Suppressor macrophage treated with lipopolysaccharide for 4 hours (primary cell): ENCODE results near the gene STPG4.
"Not testable (repeated sequence)": the region's sequence is repeated elsewhere in the genome, so short reads cannot be mapped to it uniquely, and the experiment has no call there.

Experiments
- DNase-seq: peaks from one replicate; pipeline ENCODE4 v3.0.0-alpha.2; 2020

The STPG4 gene

GRCh38 chr2:47124740-47125139 lies 30.4 kb downstream of the STPG4 start:
- not testable (repeated sequence) for DNase-seq

GRCh38 chr2:47120424-47120823 lies 34.7 kb downstream of the STPG4 start:
- DNase-seq, result not testable (repeated sequence)

- no peak for DNase-seq
These were observed 36.1 kb downstream of the STPG4 start for GRCh38 chr2:47119001-47119400.

- DNase-seq, result no peak
These were observed 36.5 kb downstream of the STPG4 start for GRCh38 chr2:47118581-47118980.

GRCh38 chr2:47112665-47113435 lies 42.3 kb downstream of the STPG4 start:
- no peak for DNase-seq

DNA sequence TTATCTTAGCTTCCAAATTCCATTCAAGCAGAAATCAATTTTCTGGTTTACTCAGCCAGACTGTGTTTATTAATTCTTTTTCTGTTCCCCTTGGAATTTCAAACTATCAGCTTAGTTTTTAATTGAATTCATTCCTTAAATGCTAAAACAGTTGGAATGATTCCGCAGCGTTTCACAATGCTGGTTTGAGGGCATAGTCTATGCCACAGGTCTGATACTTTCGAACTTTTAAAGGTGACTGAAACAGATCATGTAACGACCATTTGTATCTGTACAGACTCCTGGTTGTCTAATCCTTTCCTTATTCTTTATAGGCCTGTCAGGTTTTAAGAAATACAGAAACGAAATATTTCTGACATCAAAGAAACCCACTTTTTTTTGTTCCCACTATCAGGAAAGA lies 45.4 kb downstream of the STPG4 start:
- no peak for DNase-seq

DNA sequence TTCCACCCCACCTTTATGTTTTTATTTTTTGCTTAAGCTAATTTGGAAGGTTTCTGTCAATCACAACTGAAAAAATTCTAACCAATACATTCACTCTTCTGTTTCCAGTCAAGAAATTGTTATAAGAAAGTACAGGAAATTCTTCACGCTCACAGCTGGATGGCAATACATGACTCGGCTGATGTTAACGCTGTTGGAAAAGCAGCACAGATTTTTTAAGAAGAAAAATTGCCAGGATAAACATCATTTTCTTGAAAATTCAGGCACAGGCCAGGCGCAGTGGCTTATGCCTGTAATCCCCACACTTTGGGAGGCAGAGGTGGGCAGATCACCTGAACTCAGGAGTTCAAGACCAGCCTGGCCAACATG lies 46.1 kb downstream of the STPG4 start:
- DNase-seq, result no peak

GRCh38 chr2:47108267-47109006 lies 46.7 kb downstream of the STPG4 start:
- DNase-seq, result not testable (repeated sequence)

DNA sequence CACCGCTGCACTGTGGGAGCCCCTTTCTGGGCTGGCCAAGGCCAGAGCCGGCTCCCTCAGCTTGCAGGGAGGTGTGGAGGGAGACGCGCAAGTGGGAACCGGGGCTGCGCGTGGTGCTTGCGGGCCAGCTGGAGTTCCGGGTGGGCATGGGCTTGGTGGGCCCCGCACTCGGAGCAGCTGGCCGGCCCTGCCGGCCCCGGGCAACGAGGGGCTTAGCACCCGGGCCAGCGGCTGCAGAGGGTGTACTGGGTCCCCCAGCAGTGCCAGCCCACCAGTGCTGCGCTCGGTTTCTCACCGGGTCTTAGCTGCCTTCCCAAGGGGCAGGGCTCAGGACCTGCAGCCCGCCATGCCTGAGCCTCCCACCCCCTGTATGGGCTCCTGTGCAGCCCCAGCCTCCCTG lies 47.9 kb downstream of the STPG4 start:
- DNase-seq, result not testable (repeated sequence)

- DNase-seq, result not testable (repeated sequence)
These were observed 48.9 kb downstream of the STPG4 start for GRCh38 chr2:47106231-47106630.

DNA sequence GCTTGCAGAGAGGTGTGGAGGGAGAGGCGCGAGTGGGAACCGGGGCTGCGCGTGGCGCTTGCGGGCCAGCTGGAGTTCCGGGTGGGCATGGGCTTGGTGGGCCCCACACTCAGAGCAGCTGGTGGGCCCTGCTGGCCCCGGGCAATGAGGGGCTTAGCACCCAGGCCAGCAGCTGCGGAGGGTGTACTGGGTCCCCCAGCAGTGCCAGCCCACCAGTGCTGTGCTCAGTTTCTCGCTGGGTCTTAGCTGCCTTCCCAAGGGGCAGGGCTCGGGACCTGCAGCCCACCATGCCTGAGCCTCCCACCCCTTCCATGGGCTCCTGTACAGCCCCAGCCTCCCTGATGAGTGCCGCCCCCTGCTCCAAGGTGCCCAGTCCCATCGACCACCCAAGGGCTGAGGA lies 55.4 kb downstream of the STPG4 start:
- not testable (repeated sequence) for DNase-seq

DNA sequence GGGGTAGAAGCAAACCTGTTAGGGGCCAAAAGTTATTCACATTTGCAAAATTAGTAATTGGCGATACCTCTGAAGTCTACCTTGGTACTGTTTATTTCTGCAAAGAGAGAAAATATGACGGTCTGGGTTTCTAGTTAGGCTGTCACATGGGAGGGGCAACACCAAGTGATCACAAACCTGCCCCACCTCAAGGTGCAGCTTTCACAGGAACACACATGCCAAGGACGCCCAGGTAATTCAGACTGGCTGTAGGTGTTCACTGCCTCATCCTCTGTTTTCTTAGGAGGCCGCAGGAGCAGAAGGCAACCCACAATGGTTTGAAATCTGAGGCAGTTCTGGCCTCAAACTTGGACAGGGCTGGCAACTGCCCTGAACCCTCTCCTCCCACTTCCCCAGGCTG lies 56.2 kb downstream of the STPG4 start:
- no peak for DNase-seq

DNA sequence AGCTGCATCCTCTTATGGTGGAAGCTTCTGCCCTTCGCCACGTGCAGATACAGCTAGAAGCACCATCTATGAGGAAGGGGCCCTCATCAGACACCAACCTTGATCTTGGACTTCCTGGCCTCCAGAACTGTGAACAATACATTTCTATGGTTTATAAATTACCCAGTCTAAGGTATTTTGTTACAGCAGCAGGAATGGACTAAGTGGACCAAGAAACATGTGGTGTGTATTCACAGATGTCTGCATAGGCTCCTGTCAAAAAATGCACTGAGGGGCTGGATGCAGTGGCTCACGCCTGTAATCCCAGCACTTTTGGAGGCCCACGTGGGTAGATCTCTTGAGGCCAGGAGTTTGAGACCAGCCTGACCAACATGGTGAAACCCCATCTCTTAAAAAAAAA lies 57.5 kb downstream of the STPG4 start:
- DNase-seq, result no peak

DNA sequence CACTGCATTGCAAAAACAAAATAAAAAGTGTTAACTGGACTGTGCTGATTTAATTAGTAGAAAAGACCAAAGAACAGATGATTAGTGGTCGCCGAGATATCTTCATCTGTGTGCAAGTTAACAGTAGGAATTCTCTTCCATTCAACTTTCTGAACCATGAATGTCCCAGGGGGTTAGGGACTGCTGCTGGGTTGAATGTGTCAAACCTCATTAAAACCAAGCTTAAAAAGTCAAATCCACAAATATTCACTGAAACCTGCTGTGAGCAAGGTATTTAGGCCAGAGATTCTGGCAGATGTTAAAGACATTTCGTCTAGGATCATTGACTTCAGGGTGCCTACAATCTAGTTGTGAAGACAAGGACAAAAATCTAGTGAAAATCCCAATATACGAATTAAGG lies 58.7 kb downstream of the STPG4 start:
- DNase-seq, result no peak

- no peak for DNase-seq
These were observed 59.6 kb downstream of the STPG4 start for GRCh38 chr2:47095349-47096020.

DNA sequence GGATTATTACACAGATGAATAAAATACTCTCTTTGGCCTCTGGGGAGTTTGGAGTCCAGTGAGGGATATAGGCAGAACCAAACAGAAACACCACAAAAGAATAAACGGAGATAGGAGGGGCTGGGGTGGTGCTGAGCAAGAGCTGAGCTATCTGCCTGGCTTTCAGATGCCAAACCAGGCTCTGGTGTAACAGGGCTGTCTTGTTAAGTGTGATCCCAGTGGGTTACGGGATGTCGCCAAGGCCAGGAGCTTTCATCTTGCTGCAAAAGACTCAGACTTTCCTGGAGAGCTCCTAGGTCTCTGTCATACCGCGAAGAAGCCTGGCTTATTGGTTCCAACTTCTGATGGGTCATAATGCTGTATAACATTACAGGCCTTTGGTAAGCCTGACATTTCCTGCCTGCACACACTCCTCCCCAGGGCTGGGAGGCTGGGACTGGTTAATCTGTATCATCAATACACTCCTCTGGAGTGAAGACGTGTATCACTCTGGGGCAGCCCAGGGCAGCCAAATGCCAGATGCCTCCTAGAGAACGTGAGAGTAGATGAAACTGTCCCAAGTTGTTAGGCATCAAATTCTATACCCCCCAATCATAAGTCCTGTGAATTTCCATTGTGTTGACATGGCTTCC lies 60.5 kb downstream of the STPG4 start:
- no peak for DNase-seq

GRCh38 chr2:47093626-47094025 lies 61.5 kb downstream of the STPG4 start:
- DNase-seq, result no peak

GRCh38 chr2:47092465-47092864 lies 62.6 kb downstream of the STPG4 start:
- no peak for DNase-seq

DNA sequence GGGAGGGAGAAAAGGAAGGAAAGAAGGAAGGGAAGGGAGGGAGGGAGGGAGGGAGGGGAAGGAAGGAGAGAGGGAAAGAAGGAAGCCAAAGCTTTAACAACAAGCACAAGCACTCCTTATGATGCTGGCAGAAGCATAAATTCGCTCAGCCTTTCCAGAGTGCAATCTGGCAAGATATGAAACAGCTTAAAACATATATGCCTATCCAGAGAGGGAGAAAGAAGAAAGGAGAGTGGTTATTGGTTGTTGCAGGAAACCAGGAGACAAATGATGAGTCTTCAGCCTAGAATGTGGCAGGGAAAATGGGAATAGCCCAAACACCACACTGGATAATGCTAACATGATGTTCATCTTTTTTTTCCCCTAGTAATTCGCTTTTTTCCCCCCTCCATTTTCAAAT lies 64.0 kb downstream of the STPG4 start:
- no peak for DNase-seq

GRCh38 chr2:47089083-47089464 lies 66.0 kb downstream of the STPG4 start:
- no peak for DNase-seq

- no peak for DNase-seq
These were observed 66.6 kb downstream of the STPG4 start for GRCh38 chr2:47088371-47089082.

GRCh38 chr2:47087051-47087450 lies 68.1 kb downstream of the STPG4 start:
- no peak for DNase-seq

DNA sequence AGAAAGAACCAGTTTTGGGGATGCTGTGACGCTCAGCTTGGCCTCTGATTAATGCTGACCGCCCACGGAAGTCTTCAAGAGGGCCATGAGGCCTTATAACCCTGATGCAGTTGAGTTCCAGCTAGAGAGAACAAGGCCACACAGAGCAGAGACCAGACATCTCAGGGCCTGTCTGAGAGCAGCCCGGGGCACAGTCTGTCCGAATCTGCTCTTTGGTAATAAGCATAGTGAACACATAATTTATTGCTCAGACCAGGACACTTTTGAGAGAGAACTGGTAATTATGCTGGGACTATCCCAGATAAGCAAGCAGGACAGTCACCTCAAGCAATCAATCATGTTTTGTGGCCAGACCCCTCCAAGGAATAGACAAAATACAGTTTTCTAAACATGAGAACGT lies 68.5 kb downstream of the STPG4 start:
- no peak for DNase-seq
